Activated CD8-positive, alpha-beta memory T cell treated with anti-CD3 and anti-CD28 coated beads, Interleukin-2, amount 50 U/mL, for 24 hours (primary cell): Measurements from ENCODE around the gene WNT5A.

Experiments used
- DNase-seq: peaks from one replicate; pipeline ENCODE4 v3.0.0-alpha.2; 2020; ENCODE audit errors: extremely low read depth

Gene WNT5A

DNA sequence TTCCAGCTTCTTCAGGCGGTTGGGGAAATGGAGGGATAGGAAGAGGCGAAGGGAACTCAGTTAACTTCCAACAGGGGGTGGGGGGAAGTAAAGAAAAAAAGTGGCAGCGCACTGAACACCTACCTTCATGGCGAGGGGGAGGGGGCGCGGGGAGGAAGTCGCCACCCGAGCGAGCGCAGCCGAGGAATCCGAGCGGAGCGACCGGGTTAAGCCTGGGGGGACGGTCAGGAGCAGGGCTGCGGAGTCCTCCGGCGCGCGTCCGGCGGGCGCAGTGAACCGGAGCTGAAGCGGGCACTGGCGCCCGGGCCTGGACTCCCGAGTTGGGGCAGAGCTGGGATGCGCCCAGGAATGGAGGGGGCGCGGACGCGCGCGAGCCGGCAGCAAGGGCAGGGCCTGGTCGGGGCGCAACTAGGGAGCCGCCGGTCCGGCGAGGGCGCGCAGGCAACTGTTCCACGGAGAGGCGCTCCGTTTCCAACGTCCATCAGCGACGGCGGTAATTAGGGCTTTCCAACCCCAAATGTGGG is at the start of gene WNT5A:
Gene WNT5A (minus strand): TSS at position 450 of the 524 bp plus-strand sequence. CDS start 321 bp downstream, at position 129.
- no peak for DNase-seq

DNA sequence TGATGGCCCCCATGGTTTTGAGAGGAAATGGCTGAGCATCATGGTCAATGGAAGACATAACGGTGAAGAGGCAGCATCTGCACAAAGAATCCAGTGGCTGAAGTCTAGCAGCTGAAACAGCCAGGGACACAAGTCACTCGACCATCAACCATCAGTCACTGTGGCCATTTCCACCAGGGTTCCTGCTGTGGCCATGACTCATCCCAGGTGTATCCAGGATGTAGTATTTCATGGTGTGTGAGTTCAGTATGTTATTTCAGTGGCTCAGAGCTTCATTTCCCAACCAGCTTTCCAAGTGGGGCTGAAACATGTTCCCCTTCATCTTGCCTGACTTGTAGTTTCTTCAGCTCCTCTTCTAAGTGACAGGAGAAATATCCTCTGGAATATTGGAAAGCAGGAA is 47.8 kb upstream of the WNT5A start:
- no peak for DNase-seq

DNA sequence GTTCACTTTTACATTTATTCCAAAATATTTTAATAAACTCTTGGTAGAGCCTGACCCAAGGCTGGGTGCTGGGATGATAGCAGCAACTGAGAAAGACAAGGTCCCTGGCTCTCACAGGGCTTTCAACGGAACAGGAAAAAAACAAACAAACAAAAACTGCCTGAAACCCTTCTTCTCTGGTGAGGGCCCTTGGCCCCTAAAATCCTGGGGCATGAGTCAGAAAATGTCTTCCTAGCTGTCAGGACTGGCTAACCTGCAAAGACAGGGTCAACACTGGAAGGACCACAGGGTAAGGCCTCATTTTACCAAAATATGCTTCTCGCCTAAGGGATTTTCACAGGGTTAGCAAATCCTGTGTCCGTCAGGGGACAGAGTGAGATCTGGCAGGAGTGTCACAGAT is 45.7 kb upstream of the WNT5A start:
- DNase-seq = no peak

DNA sequence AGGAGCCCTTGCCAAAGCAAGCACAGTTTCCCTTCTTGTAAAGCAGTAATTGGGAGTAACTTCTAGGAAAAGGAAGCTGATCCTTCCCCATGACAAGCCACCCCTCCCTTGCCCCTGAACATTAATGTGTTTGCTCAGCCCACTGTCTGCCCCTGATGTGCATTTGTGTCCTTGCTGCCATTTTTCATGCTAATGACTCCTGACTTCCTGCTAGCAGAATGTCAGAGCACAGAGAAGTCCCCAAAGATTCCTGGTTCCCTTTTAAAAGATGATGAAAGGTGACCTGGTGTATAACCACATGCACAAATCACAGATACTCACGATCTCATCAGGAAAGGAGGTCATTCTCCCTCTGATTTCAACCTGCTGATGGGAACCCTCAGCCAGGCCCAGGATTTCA is 44.2 kb upstream of the WNT5A start:
- DNase-seq = no peak

DNA sequence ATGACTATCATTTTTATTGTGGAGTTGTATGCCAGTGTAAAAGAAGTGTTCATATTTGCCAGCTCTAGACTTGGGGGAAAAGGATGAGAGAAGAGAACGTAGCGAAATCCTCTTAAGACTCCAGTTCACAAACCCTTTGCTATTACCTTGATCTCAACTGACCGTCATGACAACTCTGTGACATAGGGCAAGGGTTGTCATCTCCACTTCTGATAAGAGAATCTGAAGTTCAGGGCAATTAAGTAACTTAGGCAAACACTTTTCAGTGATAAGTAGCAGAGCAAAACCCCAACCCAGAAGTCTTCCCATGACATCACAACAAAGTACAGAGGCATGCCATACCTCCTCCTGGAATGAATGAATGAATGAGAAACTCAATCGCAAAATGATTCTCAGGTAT is 40.3 kb upstream of the WNT5A start:
- no peak for DNase-seq

DNA sequence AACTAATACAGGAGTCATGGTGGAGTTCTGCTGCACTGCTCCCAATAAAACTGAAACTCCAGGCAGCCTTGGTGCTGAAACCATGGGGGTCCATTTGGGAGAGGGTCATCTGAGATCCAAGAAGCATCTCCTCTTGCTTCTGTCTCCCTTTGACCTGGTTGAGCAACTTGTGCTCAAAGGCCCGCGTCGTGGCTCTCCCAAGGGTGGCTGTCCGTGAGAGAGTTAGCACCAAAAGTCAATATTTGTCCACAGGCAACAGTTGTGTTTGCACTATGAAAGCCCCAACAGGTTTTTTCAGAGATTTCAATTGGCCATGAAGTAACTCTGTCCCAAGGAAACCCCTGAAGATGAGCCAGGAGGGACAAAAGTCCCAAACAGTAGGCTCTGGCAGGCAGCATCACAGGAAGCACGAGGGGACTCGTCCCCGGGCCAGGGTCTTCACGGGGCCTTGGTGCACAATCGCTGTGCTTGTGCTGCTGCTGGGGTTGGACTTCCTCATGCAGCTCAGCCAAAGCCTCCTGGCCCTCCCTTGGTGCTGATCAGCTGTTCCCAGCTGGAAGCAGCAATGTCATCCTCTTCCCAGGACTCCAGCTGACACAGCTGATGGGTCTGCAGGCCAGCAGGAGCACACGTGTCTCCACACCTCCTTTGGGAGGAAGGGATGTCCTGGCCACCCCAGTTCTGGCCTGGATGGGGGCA is 39.4 kb upstream of the WNT5A start:
- DNase-seq = no peak

DNA sequence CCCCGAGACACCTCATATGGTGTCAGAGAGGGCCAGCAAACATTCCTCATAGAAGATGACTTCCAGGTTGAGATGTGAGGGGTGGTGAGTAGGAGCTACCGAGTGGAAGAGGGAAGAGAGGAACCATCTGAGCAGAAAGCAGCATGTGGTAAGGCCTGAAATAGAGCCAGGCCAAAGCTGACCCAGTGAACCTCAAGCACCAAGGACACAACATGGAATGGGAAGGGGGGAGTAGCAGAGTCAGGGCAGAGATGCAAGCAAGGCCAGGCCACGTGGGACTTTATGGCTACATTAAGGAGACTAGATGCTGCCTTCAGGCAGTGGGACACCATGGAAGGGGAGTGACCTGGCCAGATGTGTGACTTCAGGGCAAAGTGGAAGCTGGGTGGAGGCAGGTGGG is 38.3 kb upstream of the WNT5A start:
- no peak for DNase-seq

DNA sequence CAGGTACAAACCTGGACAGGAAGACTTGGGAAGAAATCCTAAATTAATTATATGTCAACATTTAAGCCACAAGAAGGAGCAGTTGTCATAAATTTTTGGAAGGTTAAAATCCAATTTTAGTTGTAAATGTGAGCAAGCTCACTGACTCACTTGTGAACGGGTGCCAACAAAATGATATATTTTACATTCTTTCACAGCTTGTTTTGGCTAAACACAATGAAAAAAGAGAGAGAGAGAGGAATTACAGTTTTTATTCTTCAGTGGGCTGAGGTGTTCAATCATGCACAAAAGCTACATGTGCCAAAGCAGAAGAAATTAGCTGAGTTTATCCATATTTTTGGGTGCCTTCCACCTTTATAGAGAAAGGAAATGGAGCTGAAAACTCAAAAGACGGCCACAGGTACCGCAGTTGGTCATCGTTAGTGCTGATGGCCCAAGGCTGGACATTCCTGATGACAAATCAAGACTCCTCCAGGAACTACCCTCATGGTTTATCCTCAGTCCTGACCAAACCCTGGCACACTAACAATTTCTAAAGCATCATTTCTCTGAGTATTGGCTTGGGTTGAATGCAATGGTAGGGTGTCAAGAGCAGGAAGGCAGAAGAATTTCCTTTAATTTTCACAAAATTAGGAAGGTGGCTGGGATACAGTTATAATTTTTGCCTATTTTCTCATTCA is 37.6 kb upstream of the WNT5A start:
- no peak for DNase-seq

DNA sequence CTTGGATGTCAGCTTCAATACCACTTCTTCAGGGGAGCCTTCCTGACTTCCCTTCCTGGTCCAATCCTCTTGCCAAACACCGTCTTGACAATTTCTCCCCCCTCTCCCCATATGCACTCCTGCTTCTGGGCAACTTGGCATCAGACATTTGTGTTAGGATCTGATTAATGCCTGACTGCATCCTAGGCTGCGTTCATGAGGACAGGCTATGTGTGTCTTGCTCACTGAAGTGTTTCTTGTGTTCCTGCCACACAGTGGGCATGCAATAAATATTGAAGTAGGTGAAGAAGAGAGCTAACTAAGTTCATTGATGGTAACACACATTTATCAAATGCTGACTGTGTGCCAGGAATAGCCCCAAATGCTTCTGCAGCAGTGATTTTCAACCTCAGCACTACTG is 36.4 kb upstream of the WNT5A start:
- no peak for DNase-seq

DNA sequence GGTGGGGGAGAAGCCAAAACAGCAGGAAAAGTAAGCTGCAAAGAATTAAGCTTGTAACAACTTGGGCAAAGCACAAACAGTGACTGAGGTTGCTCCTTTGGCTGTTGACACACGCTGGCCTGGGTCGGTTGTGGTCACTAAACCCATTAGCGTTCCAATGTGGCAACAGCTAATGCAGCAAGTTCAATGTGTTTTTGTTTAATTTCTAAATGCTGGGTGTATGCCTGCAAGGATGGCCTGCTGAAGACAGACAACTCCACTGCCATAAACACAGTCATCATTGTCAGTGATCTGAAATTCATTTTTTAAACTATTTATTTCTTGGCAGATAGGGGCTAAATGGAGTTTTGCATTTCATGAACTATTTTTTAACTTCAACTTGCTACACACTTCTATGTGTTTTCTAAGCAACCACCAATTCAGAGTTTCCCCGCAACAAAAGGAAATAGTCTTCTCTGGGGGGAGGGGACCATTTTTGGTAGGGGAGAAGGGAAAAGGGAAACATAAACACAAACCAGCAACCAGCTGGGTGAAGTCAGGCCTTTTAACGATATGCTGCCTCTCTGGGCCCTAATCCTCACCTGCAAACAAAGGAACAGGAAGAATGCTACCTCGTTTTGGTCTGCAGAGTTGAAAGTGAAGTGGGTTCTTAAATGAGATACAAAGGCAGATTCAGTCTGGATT is 34.8 kb upstream of the WNT5A start:
- DNase-seq = no peak

DNA sequence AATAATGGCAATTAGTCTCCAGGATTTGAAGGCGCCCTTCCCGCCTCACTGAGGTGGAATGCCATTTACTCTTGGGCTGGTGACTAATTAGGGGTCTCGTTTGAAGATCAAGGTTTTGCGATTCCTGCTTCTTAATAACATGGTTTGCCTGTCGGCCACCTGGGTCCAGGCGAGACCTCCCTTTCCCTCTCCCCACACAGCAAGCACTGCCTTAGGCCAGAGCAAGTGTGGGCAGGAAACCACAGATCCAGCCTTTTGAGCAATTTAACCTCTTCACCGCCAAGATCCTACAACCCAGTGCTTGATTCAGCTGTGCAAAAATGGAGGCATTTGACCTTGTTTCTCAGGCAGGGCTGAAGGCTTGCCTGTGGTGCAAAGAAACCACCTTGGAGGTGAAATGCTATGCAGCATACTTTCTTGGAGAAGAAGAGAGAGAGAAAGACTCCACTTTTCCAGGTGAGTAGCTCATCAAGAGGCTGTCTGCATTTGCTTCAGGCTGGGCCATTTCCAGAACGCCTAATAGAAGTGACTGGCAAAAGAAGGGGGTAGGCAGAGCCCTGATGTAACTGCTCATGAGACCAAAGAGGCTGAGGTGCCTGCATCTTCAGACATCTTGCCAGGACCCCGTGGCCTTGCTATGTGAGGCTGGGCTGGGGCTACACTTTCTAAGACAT is 34.1 kb upstream of the WNT5A start:
- DNase-seq = no peak

DNA sequence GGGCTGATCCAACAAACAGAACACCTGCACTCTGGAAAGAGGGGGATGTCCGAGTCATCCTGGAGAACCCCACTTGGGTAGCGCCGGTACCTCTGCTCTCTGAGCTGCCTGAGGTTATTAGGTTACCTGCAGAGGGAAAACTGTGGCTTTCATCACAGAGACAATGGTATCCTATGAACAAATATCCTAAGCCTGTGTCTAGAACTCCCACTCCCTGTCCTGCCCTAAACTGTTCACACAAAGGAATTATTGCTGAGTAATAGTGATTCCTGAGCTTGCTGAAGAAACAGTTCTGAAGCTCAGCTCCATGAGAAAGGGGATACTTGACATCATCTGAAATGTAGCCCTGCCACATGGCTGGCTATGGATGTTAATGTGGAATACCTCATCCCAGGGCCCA is 31.9 kb upstream of the WNT5A start:
- no peak for DNase-seq

DNA sequence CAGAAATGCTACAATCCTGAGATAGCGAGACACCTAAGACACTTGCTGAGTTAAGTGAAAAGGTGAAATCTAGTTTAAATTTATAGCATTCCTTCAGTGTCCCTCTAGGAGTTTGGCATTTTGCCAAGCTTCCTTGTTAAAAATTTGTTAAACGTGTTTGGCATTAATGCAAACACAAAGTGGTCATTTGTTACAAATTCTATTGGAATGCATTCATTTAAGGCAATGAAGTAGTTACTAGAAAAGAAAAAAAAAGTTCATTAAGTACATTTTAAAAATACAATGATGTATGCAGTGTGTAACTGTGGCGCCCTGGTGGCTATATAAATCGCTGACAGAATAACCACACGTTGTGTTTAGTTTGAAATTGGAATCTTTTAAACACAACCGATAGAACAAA is 31.3 kb upstream of the WNT5A start:
- no peak for DNase-seq

DNA sequence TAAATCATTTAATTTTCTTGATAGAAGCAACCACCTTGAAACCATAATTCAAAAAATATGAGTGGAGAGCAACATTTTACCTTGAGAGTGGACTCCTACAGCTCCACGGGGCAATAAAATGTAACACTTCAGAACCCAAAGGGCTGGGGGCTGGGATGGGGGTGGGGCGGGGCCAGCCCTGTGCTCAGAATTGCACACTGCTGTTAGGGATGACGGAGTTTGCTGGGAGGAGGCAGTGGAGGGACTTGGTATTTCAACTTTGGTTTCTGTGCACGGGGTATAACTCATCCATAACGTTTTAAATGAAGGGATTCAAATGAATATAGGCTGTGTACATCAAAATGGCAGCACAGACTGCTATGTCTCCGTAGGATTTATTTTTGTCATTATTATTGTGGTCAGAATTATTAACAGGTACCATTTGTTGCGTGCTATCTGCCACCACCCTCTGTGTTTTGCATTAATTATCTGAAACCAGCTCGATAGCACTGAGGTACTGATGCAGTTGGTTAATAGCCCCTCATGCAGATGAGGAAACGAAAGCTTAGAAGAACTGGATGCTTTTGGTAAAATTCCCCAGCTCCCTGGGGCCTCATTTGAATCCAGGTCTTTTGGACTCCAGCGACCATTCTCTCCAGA is 29.4 kb upstream of the WNT5A start:
- DNase-seq = no peak

DNA sequence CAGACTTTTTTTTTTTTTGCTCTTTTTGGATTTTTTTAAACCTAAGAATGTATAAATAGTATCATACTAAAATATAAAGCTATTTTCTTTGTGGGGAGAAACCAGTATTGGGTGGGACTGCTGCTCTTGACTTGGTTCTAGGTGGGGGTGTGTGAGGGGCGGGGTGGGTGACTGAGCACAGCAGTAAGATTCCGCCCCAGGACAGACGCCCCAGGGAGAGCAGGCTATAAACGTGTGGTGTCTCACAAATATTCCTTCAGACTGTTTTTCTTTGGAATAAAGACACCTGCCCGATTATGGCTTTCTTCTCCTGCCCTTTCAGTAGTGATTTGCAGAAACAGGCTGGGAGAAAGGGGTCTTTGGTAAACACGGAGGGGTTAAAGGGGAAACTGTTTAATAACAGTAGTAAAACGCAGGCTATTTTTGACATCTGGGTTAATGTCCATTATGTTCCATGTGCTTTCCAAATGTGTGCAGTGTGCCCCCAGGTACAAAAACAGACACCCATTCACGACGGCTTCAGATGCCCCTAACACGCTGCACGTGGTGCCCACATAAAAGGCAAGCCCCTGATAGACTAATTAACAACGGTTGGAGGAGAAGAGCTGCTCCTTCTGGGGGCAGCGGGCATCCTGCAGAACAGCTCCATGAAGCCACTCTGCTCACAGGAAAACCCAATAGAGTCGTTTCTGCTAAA is 28.6 kb upstream of the WNT5A start:
- DNase-seq = no peak

DNA sequence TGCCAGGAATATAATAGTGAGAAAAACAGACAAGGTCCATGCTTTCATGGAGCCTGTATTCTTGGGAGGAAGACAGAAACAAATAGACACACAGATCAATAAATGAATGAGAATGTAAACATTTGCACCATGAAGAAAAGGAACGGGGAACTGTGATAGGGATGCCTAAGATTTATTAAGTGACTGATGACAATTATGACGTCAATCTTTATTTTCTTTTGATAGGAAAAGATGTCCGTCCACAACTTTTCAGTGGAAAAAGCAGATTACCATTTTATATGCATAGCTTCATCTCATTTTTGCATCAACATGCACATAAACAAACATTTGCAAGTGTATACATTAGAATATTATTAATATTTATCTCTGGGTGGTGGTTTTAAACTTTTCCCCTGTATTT is 27.9 kb upstream of the WNT5A start:
- no peak for DNase-seq

DNA sequence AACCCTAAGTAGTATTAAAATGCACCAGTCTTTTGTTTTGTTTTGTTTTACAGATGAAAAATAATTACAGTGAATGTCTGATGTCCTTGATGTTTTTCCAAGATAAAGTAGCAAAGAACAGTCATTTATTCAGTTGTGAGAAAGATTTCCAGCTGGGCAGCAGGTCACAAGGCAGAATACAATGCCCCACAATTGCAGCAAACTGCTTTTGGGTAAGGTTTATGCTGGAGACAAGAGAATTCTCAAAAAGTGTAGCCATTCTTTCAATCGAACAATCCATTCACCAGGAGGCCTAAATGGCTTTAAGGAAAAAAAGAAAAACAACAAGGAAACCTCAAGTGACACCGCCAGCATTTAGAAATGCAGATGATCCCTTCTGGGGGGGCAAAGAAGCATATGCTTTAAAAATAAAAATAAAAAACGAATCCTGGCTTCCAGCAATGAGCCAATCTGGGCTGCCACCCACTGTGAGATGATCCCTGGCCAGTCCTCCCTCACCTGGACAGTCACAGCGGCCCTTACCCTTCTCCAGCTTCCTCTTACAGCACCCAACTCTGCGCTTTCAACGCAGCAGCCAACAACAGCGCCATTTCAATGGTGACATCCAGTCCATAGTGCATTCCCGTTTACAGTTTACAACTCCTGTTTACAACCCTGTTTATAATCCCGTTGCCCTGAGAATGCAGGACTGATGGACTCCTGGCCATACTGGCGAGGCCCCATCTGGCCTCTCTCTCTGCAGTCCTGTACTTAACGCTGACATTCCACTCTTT is 25.7 kb upstream of the WNT5A start:
- DNase-seq = no peak

DNA sequence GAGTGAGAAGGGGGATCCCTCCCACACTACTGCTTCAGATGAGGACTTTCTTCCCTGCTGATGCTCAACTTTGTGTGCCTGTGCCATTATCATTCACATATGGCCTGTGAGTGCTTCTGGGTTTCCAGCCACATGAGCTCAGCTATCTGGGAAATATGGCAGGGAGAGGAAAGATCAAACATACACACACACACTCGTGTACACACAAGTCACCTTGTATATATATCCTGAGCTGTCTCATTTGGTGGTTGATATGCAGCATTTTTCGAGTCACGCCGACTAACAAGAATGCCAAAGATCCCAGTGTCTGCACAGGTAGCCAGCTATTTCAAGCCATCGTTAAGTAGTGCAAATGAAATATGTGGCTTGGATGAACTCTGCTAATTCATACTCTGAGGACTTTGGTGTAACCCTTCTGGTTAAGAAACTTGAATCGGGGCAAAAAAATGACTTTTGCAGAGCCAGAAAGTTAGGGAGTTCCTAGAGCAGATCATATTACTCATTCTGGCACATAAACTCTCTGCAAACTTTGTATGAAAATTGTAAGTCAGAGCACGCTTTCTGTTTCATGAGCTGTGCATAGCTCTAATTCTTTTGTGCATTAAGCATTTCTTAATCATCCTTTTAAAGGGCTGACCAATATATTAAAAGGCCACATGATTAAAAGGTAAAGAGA is 24.9 kb upstream of the WNT5A start:
- DNase-seq = no peak

DNA sequence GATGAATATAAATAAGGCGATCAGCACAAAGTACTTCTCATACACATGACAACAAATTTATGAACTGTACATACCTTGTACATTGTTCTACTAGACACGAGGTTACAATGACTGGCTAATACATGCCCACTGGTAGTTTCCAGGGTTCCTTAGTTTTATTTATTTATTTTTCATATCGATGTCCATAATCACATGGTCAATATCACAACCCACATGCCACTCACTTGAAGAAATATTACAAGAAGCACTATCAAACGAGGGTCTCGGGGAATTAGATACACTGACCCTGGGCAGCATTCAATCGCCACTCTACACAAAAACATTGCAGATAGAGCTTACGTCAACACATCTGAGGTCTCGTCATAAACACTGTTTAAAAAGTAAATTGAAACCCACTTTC is 21.2 kb upstream of the WNT5A start:
- DNase-seq = no peak

DNA sequence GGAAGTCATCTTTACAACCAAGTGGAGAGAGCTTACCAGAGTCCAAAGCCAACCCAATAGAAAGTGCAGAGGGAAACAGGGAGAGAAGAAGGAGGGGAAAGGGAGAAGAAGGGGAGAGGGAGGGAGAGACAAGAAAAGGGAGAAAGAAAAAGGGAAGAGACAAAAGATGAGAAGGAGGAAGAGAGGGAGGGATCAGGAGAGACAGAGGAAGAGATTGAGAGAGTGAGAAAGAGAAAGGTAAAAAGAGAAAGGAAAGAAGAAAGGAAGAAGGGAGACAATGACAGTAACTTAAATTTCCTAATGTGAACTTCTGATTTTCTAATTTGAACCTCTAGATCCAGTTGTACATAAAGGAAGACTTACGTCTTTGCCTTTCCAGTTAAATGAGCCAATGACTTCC is 20.7 kb upstream of the WNT5A start:
- DNase-seq = no peak
